H1 (cell line): ENCODE results near the gene ABHD17B. TPM values are rescaled to one million over a fixed set of nuclear protein-coding genes. Genes with fewer than 3 reads are reported as not detected.

Experiments
- CTCF ChIA-PET: fragments of 300-600 bp; sonication (Branson Sonifier 250); formaldehyde crosslinking; loops from one replicate; lab custom pipeline; 2021; ENCODE audit not compliant: partially characterized antibody; lab: Charles Lee
- POLR2A ChIA-PET: fragments of 300-600 bp; sonication (Branson Sonifier 250); formaldehyde crosslinking; loops from one replicate; lab custom pipeline; 2021; ENCODE audit warnings: inconsistent platforms; ENCODE audit not compliant: partially characterized antibody; lab: Charles Lee
- DNase-seq, 2 experiments: peaks; one replicate each; pipeline versions ENCODE4 v3.0.0 to v3.0.0-alpha.2; 2010 to 2022; ENCODE audit warnings: low spot score in 2 of 2, low read depth in 1 of 2, mixed read lengths in 1 of 2
- FAIRE-seq: peaks from 2 replicates; lab custom pipeline; 2011; peaks lifted over from hg19 to GRCh38; lab: Jason Lieb, UNC
- H2AFZ ChIP-seq: 2 replicates; pipeline ENCODE4 v1.8.1; 2012; ENCODE audit warnings: low read length, inconsistent platforms
- H2AK5ac ChIP-seq: 2 replicates; pipeline ENCODE4 v1.6.1; 2013; ENCODE audit warnings: low read depth, low read length
- H2BK120ac ChIP-seq: replicated peaks from 2 replicates; pipeline ENCODE3; 2013; ENCODE audit warnings: low read depth, low read length, inconsistent platforms
- H2BK12ac ChIP-seq: 2 replicates; pipeline ENCODE4 v1.6.1; 2013; ENCODE audit warnings: low read depth, low read length
- H2BK15ac ChIP-seq: 2 replicates; pipeline ENCODE4 v1.6.1; 2013; ENCODE audit warnings: low read length
- H2BK20ac ChIP-seq: 2 replicates; pipeline ENCODE4 v1.6.1; 2013; ENCODE audit warnings: low read length
- H2BK5ac ChIP-seq: 2 replicates; pipeline ENCODE4 v1.6.1; 2013; ENCODE audit warnings: low read depth, low read length
- H3K14ac ChIP-seq: 2 replicates; pipeline ENCODE4 v1.6.1; 2013; ENCODE audit warnings: inconsistent platforms; ENCODE audit not compliant: insufficient read length
- H3K18ac ChIP-seq: 2 replicates; pipeline ENCODE4 v1.6.1; 2013; ENCODE audit warnings: low read length; ENCODE audit errors: extremely low read depth
- H3K23ac ChIP-seq: 2 replicates; pipeline ENCODE4 v1.6.1; 2013; ENCODE audit warnings: inconsistent platforms; ENCODE audit not compliant: insufficient read length
- H3K23me2 ChIP-seq: 2 replicates; pipeline ENCODE4 v1.6.1; 2013; ENCODE audit warnings: low read depth, low read length
- H3K27ac ChIP-seq: 2 replicates; pipeline ENCODE4 v1.6.1; 2011; ENCODE audit warnings: low read depth, low read length, inconsistent platforms
- H3K27me3 ChIP-seq, 4 experiments: replicated peaks in 1 of 4; 1 replicate in 1 of 4; 2 replicates in 3 of 4; pipeline versions ENCODE4 v1.6.1 to v1.8.1; 2011 to 2013; ENCODE audit warnings: low read length in 3 of 4, mild to moderate bottlenecking in 3 of 4, inconsistent platforms in 2 of 4, mixed read lengths in 2 of 4, moderate library complexity in 1 of 4; ENCODE audit not compliant: control insufficient read depth in 3 of 4, insufficient read depth in 3 of 4; ENCODE audit errors: extremely low read depth in 1 of 4
- H3K36me3 ChIP-seq, 4 experiments: 2 replicates each; pipeline versions ENCODE4 v1.6.1 to v1.8.1; 2011 to 2013; ENCODE audit warnings: mild to moderate bottlenecking in 4 of 4, low read length in 3 of 4, moderate library complexity in 2 of 4, control low read depth in 1 of 4, inconsistent platforms in 1 of 4; ENCODE audit not compliant: insufficient read depth in 4 of 4, control insufficient read depth in 2 of 4
- H3K4ac ChIP-seq: replicated peaks from 2 replicates; pipeline ENCODE3; 2013; ENCODE audit warnings: low read length, low read depth, mixed read lengths, inconsistent platforms; ENCODE audit not compliant: insufficient read length
- H3K4me1 ChIP-seq, 4 experiments: replicated peaks in 1 of 4; 1 replicate in 1 of 4; 2 replicates in 3 of 4; pipeline versions ENCODE4 v1.6.1 to v1.8.1; 2011 to 2013; ENCODE audit warnings: low read length in 3 of 4, inconsistent platforms in 2 of 4, mixed read lengths in 1 of 4; ENCODE audit not compliant: insufficient read depth in 4 of 4, control insufficient read depth in 3 of 4
- H3K4me2 ChIP-seq, 2 experiments: 2 replicates each; pipeline versions ENCODE4 v1.6.1 to v1.8.1; 2011 to 2013; ENCODE audit warnings: low read depth in 2 of 2, low read length in 2 of 2, control low read depth in 1 of 2, inconsistent platforms in 1 of 2, mild to moderate bottlenecking in 1 of 2; ENCODE audit not compliant: insufficient read depth in 1 of 2
- H3K4me3 ChIP-seq, 4 experiments: fragments of 200-600, 300-600 bp in 1 of 4; sonication (generic), shearing (Covaris generic), sonication (Bioruptor Twin) in 1 of 4; 2 replicates each; pipeline versions ENCODE4 v1.5.1 to v1.8.1; 2011 to 2016; ENCODE audit warnings: low read length in 4 of 4, low read depth in 3 of 4, control low read depth in 2 of 4, inconsistent platforms in 2 of 4, mild to moderate bottlenecking in 2 of 4, mixed read lengths in 1 of 4, moderate library complexity in 1 of 4; ENCODE audit not compliant: insufficient read depth in 2 of 4; ENCODE audit errors: extremely low read depth in 1 of 4
- H3K56ac ChIP-seq: replicated peaks from 2 replicates; pipeline ENCODE3; 2013; ENCODE audit warnings: low read depth, mild to moderate bottlenecking, mixed read lengths, low read length, inconsistent platforms; ENCODE audit not compliant: insufficient read length
- H3K79me1 ChIP-seq: 2 replicates; pipeline ENCODE4 v1.6.1; 2013; ENCODE audit warnings: low read depth, low read length, control low read depth
- H3K79me2 ChIP-seq, 2 experiments: 2 replicates each; pipeline versions ENCODE4 v1.6.1 to v1.8.1; 2012 to 2013; ENCODE audit warnings: low read length in 2 of 2, mild to moderate bottlenecking in 2 of 2, inconsistent platforms in 1 of 2; ENCODE audit not compliant: insufficient read depth in 2 of 2, control insufficient read depth in 1 of 2
- H3K9ac ChIP-seq, 4 experiments: replicated peaks in 1 of 4; 1 replicate in 1 of 4; 2 replicates in 3 of 4; pipeline versions ENCODE4 v1.6.1 to v1.8.1; 2011 to 2013; ENCODE audit warnings: low read depth in 3 of 4, low read length in 3 of 4, control low read depth in 2 of 4, mild to moderate bottlenecking in 2 of 4, moderate library complexity in 2 of 4, inconsistent platforms in 1 of 4; ENCODE audit errors: extremely low read depth in 1 of 4
- H3K9me3 ChIP-seq, 2 experiments: 2 replicates each; pipeline versions ENCODE4 v1.6.1 to v1.8.1; 2012 to 2013; ENCODE audit warnings: mild to moderate bottlenecking in 2 of 2, moderate library complexity in 2 of 2, control low read depth in 1 of 2, inconsistent platforms in 1 of 2, low read depth in 1 of 2, low read length in 1 of 2, mixed read lengths in 1 of 2; ENCODE audit not compliant: insufficient read depth in 2 of 2
- H4K20me1 ChIP-seq, 2 experiments: replicated peaks in 1 of 2; 2 replicates each; pipeline versions ENCODE3 to v1.8.1; 2011 to 2013; ENCODE audit warnings: inconsistent platforms in 2 of 2, low read length in 2 of 2, mild to moderate bottlenecking in 1 of 2; ENCODE audit not compliant: insufficient read depth in 2 of 2, control insufficient read depth in 1 of 2
- H4K5ac ChIP-seq: 2 replicates; pipeline ENCODE4 v1.6.1; 2013; ENCODE audit warnings: low read length, low read depth, mixed read lengths, inconsistent platforms; ENCODE audit not compliant: insufficient read length
- H4K8ac ChIP-seq: 2 replicates; pipeline ENCODE4 v1.8.0; 2013; ENCODE audit warnings: mild to moderate bottlenecking, moderate library complexity, low read length, inconsistent platforms; ENCODE audit not compliant: insufficient read depth; ENCODE audit errors: extremely low read depth
- H4K91ac ChIP-seq: replicated peaks from 2 replicates; pipeline ENCODE3; 2013; ENCODE audit warnings: low read length, mixed read lengths, inconsistent platforms; ENCODE audit not compliant: insufficient read length
- EZH2 ChIP-seq: fragments of 200-600 bp; sonication (generic); IDR thresholded peaks from 2 replicates; pipeline ENCODE4 v1.7.1; 2012; ENCODE audit warnings: low read depth, mild to moderate bottlenecking, moderate library complexity, low read length, inconsistent platforms; ENCODE audit not compliant: severe bottlenecking
- WGBS, 2 experiments: shearing (Covaris generic) in 1 of 2; methylation state at CpG; one replicate each; pipeline versions ENCODE4 v1.1.6 to v1.1.7; 2013 to 2015; ENCODE audit warnings: low lambda C conversion rate in 2 of 2, mixed read lengths in 2 of 2, inconsistent platforms in 1 of 2, low coverage in 1 of 2, missing lambda C conversion rate in 1 of 2; ENCODE audit not compliant: insufficient replicate concordance in 2 of 2, insufficient coverage in 1 of 2, insufficient read length in 1 of 2; ENCODE audit errors: extremely low coverage in 1 of 2, missing lambda C conversion rate in 1 of 2; 5-methylcytosine and 5-hydroxymethylcytosine counted together
- polyA plus RNA-seq, 7 experiments: library from polyadenylated mRNA; depleted of rRNA in 3 of 7; stranded (reverse) in 5 of 7; unstranded in 2 of 7; fragments of >200 nt in 5 of 7; fragments of 200-250 nt in 2 of 7; gene quantifications; 1 replicate in 5 of 7; 2 replicates in 1 of 7; 4 replicates in 1 of 7; pipeline versions ENCODE4 v1.2.1 to v1.2.3, GENCODE V29; 2011 to 2013; ENCODE audit warnings: missing spikeins in 2 of 7, mixed read lengths in 2 of 7
- total RNA-seq: library from RNA; stranded (reverse); fragmentation: NEBNext Ultra II Directional; extraction: Animal tissue kit (Norgen Biotek cat#: 25700); gene quantifications from 2 replicates; pipeline ENCODE4 v1.2.1, GENCODE V29; 2021

ABHD17B gene
- total and polyA plus RNA-seq, 2 of the 8 experiments (the other 6 are each of a cell fraction or from before 2014, with no cell fraction given) = 37.2 to 60.8 TPM

DNA sequence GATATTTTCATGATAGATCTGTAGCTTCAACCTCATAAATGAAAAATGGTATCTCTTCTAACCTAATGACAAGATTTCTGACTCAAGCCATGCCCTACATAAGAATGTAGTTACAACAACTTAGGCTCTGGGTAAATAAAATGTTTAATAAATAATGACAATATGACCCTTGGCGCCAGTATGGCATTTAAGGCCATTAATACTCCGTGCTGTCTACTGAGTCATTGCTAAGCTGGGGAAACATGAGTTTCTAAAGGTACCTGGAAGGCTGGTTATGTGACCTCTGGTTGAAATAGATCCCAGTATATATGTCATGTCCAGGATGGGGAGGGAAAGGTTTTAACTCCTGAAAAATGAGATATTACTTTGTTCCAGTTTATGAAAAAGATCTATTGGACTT, 84.7 kb downstream of the ABHD17B start:
- no peak overlapping the region for H2BK120ac ChIP-seq
- FAIRE-seq = no peak
- WGBS, 2 experiments = 43% methylated on average over 2 of the region's 2 CpGs; no CpG with 5 or more reads in 1 of the 2 experiments
- no peak overlapping the region for H3K4ac ChIP-seq
- H4K20me1 ChIP-seq = no peaks in the 10 kb centered on the region
- H2AK5ac ChIP-seq = no peak overlapping the region
- H3K79me2 ChIP-seq = no peaks in the 10 kb centered on the region
- no peak overlapping the region for H3K56ac ChIP-seq
- no peak overlapping the region for H3K14ac ChIP-seq
- no peak overlapping the region for H4K8ac ChIP-seq
- H3K9ac ChIP-seq = no peak overlapping the region
- no peak overlapping the region for H3K27ac ChIP-seq
- no peak overlapping the region for H2BK20ac ChIP-seq
- no peak overlapping the region for H4K5ac ChIP-seq
- ChIA-PET POLR2A (no interaction called here), CTCF (interaction anchor here (3.0 kb wide), 1 partner anchor 8 kb away, joined by 21 read pairs; no protein-coding TSS in a partner anchor)
- DNase-seq = no peak
- no peak for TF ChIP-seq EZH2
- H3K9me3 ChIP-seq = no peaks in the 10 kb centered on the region
- no peak overlapping the region for H3K18ac ChIP-seq
- no peak overlapping the region for H2AFZ ChIP-seq
- no peaks in the 10 kb centered on the region for H3K36me3 ChIP-seq
- peaks cover 0 to 8% (median 2%) of the 10 kb centered on the region in 4 experiments; a peak in 5 of 7 replicates for H3K4me1 ChIP-seq
- no peak overlapping the region for H2BK5ac ChIP-seq
- H3K4me3 ChIP-seq = no peak overlapping the region
- H3K23ac ChIP-seq = no peak overlapping the region
- H3K27me3 ChIP-seq = no peaks in the 10 kb centered on the region
- H2BK15ac ChIP-seq = no peak overlapping the region
- no peaks in the 10 kb centered on the region for H3K23me2 ChIP-seq
- H3K4me2 ChIP-seq = no peak overlapping the region
- no peak overlapping the region for H2BK12ac ChIP-seq
- H3K79me1 ChIP-seq = no peaks in the 10 kb centered on the region
- no peak overlapping the region for H4K91ac ChIP-seq
